Activated T-cell treated with anti-CD3 and anti-CD28 coated beads, Interleukin-2, amount 50 U/mL, for 48 hours (primary cell): ENCODE data around the gene TMPO.
"Not testable (repeated sequence)": the region's sequence is repeated elsewhere in the genome, so short reads cannot be mapped to it uniquely, and the experiment has no call there.

Experiments
- DNase-seq, 2 experiments: peaks; one replicate each; pipeline ENCODE4 v3.0.0-alpha.2; 2020

TMPO gene

GRCh38 chr12:98580695-98581094, 65.3 kb downstream of the TMPO start:
- DNase-seq = no peak

GRCh38 chr12:98581101-98581500, 65.7 kb downstream of the TMPO start:
- DNase-seq = no peak

DNA sequence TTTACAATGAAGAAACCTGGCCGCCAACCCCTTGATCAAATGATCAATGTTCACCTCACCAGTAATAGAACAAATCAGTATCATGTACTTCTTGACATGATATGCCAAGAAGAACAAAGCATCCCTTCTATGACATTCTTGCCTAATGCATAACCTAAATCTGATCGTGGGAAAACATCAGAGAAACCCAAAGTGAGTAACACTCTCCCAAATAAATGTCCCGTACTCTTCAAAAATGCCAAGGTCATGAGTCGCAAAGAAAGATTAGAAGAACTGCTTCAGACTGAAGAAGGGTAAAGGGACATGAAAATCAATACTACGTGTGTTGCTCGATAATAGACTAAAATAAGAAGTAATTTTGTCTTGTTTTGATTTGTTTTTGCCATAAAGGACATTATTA, 66.7 kb downstream of the TMPO start:
- DNase-seq = no peak

DNA sequence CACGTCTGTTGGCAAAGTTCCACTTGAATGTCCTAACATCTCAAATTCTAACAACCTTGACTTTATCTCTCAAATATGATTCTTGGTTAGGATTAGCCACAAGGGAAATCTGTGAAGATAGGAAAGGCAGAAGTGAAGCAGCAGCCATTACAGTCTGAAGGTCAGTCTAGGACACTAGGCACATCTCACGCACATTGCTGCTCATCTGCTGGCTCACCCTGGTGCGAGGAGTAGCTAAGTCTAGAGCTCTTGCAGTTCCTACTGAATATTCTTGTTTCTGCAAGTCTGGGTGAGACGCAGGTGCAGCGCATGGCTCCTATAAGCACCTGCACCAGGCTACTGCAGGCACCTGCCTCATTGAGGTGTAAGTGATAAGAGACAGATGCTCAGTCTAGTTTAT, 71.7 kb downstream of the TMPO start:
- no peak for DNase-seq

DNA sequence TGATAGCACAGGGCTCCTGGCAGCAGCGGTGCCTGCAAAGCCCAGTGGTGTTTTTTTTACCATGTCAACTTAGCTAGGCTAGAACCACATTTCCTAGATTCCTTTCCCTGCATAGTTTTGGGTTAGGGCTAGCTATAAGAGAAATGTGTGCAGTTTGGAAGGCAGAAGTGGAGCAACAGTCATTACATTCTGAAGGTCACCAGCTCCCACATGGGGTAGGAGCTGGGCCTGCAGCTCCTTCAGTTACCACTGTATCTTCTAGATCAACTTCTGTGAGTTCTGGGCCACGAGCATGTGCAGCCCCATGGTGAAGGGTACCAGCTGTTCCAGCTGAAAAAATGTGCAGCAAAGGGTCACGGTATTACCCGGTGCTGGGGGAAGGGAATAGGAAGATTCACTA, 75.8 kb downstream of the TMPO start:
- DNase-seq = no peak

GRCh38 chr12:98592825-98593322, 77.5 kb downstream of the TMPO start:
- DNase-seq = no peak

GRCh38 chr12:98593351-98594049, 78.1 kb downstream of the TMPO start, which contains the start of gene SLC25A3:
SLC25A3 (plus strand) TSS chr12:98593686; CDS start chr12:98593979, 293 bp downstream.
- DNase-seq = peak; percentile 91 to 95

DNA sequence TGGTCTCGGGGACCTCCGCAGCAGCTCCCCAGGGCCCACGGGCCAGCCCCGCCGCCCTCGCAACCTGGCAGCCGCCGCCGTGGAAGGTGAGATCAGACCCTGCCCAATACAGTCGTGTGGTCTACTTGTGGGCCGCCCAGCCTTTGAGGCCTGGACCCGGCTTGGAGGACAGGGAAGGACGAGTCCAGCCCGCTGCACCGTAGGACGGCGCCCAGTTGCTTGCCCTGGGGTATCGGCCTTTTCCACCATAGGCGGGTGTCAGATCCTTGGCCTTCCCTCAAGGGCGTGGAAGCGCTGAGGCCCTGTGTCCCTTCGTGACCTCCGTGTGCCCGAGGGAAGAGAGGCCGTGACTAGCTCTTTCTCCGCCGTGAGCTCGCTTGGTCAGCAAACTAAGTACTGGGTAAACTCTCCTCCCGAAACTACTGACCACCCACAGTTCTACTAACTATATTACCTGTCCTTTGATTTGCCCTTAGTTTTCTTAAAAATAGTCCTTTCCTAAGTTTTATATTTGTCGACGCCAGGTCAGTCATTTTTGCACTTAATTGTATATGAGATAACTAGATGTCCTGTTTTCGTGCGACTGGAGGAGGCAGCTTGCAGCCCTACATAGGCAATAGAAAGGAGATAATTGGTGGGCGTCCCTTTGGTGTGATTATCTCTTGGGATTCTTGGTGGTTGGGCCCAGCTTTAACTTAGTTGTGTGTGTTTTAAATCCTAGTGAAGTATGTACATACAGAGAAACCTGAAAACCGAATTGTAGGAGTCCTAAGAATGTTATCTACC, 78.9 kb downstream of the TMPO start:
- DNase-seq = no peak

GRCh38 chr12:98595243-98595988, 80.0 kb downstream of the TMPO start:
- no peak for DNase-seq

- DNase-seq = not testable (repeated sequence)
Observed at GRCh38 chr12:98597313-98597712, 81.9 kb downstream of the TMPO start.
